Stomach (tissue), 4 donors: Measurements from ENCODE around the gene METTL21C.

ENCODE experiments used
- EP300 ChIP-seq: sonication (generic); formaldehyde crosslinking; IDR thresholded peaks from one replicate; pipeline ENCODE4 v1.6.1; 2017; ENCODE audit warnings: antibody characterized with exemption
- POLR2A ChIP-seq, 4 donors: fragments of 450-650 bp; IDR thresholded peaks; one replicate each; pipeline ENCODE4 v1.6.1; 2016; ENCODE audit warnings: antibody characterized with exemption in 4 of 4, control low read depth in 2 of 4, mild to moderate bottlenecking in 1 of 4, moderate library complexity in 1 of 4
- TF ChIP-seq, protein P1 (sequence below), 7 experiments: fragments of 450-650 bp in 4 of 7; fragments of 200-600 bp in 3 of 7; sonication (generic) in 3 of 7; IDR thresholded peaks; one replicate each; pipeline ENCODE4 v1.5.1; 2016 to 2019; ENCODE audit warnings: antibody characterized with exemption in 7 of 7, control low read depth in 2 of 7, mild to moderate bottlenecking in 1 of 7

DNA sequence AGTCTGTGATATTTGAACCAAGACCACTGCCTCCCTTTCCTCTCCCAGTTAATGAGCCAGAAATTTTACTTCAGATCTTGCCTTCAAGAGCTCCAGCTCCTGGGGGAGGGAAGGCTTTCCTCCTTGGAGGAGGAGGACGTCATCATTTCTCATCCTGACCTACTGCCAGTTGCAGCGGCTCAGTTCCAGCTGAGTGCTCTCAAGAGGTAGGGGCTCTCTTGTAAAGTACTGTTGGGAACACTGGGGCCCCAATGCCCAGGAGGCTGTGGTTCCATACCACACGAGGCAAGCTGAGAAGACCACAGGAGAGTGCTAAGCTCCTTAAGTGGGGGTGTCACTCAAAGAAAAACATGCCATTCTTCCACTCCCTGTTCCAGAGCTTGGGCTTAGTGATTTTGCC is 36.2 kb downstream of the METTL21C start:
- TF ChIP-seq, protein P1, sequence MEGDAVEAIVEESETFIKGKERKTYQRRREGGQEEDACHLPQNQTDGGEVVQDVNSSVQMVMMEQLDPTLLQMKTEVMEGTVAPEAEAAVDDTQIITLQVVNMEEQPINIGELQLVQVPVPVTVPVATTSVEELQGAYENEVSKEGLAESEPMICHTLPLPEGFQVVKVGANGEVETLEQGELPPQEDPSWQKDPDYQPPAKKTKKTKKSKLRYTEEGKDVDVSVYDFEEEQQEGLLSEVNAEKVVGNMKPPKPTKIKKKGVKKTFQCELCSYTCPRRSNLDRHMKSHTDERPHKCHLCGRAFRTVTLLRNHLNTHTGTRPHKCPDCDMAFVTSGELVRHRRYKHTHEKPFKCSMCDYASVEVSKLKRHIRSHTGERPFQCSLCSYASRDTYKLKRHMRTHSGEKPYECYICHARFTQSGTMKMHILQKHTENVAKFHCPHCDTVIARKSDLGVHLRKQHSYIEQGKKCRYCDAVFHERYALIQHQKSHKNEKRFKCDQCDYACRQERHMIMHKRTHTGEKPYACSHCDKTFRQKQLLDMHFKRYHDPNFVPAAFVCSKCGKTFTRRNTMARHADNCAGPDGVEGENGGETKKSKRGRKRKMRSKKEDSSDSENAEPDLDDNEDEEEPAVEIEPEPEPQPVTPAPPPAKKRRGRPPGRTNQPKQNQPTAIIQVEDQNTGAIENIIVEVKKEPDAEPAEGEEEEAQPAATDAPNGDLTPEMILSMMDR (IDR thresholded peaks at IDR 0.05): no peak
- TF ChIP-seq POLR2A (IDR thresholded peaks at IDR 0.05) (no peak), EP300 (no peak)
